GM10266 (cell line): ENCODE measurements around the gene FAM124A.

Source experiments
- DNase-seq: peaks from one replicate; pipeline ENCODE4 v3.0.0; 2012; ENCODE audit errors: extremely low spot score
- CTCF ChIP-seq: IDR thresholded peaks from 2 replicates; pipeline ENCODE4 v1.5.1; 2012; ENCODE audit warnings: mild to moderate bottlenecking, low read depth; ENCODE audit not compliant: control insufficient read depth, insufficient read depth; ENCODE audit errors: missing control alignments

The FAM124A gene

GRCh38 chr13:51308781-51309180 lies 86.6 kb downstream of the FAM124A start:
- no peak for DNase-seq
- TF ChIP-seq CTCF: no peak

- no peak for TF ChIP-seq CTCF
- no peak for DNase-seq
Observed at GRCh38 chr13:51311231-51311630, 89.0 kb downstream of the FAM124A start.

- DNase-seq: no peak
- no peak for TF ChIP-seq CTCF
Observed at GRCh38 chr13:51311957-51312520, 89.8 kb downstream of the FAM124A start.

- no peak for DNase-seq
- TF ChIP-seq CTCF: no peak
Observed at GRCh38 chr13:51313619-51314018, 91.4 kb downstream of the FAM124A start.

- no peak for DNase-seq
- TF ChIP-seq CTCF: no peak
Observed at GRCh38 chr13:51317262-51317661, 95.1 kb downstream of the FAM124A start.

GRCh38 chr13:51318015-51318414 lies 95.8 kb downstream of the FAM124A start:
- DNase-seq: no peak
- TF ChIP-seq CTCF: no peak

- DNase-seq: no peak
- no peak for TF ChIP-seq CTCF
Observed at GRCh38 chr13:51318876-51319275, 96.7 kb downstream of the FAM124A start.
